Brain pericyte (primary cell): ENCODE data around the gene KLHDC1.

Experiments used
- DNase-seq: peaks from one replicate; pipeline ENCODE4 v3.0.0-alpha.2; 2012; ENCODE audit warnings: low read depth, low spot score

The KLHDC1 gene

DNA sequence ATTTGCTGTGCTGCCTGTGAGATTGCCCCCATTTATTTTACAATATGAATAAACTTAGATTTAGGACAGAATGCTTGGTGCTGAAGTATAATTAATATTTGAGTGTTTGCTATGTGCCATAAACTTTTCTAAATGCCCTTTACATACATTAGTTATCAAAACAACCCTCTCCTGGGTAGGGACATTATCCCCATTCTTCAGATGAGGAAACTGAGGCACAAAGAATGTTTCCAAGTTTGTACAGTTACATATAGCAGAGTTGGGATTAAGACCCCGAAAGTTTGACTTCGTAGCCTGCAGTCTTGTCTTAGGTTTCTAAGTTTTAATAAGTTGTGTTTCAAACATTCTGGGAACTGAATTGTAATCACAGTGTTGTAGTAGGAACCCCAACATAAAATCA lies 93.4 kb downstream of the KLHDC1 start:
- DNase-seq: no peak

DNA sequence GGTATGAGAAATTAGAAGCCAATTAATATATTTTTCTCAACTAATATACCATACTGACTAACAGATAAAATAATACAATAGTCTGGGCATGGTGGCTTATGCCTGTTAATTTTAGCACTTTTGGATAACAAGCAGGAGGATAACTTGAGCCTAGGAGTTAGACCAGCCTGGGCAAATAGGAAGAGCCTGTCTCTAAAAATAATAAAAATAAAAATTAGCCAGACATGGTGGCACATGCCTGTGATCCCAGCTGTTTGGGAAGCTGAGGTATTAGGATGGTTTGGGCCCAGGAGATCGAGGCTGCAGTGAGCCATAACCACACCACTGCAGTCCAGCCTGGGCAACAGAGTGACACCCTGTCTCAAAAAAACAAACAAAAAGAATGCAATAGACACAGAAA lies 99.7 kb downstream of the KLHDC1 start:
- no peak for DNase-seq

DNA sequence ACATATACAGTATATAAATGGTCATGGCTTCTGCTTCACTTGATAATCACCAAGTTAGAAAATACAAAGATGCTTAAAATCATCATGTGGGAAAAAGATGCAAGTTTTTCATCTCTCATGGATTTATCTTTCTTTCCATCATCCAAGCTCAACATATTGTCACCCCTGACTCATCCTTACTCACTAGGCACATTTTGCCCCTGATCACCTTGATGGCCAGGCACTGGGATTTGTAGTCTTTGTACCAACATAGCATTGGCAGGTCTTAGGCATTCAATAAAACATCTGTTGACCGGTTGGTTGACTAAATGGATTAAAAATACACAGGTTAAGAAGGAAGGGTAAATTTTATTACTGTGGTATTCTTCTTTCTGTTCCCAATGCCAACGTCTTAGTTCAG lies 103.1 kb downstream of the KLHDC1 start:
- no peak for DNase-seq
